Gastroesophageal sphincter (tissue), 3 donors: ENCODE results near the gene RFX4.

Source experiments
- CTCF ChIP-seq, 4 experiments: fragments of 200-600 bp in 2 of 4; fragments of 450-650 bp in 2 of 4; sonication (generic) in 1 of 4; IDR thresholded peaks; one replicate each; pipeline ENCODE4 v1.5.1; 2017 to 2019; ENCODE audit warnings: antibody characterized with exemption in 4 of 4, mild to moderate bottlenecking in 2 of 4, moderate library complexity in 2 of 4
- EP300 ChIP-seq: sonication (generic); formaldehyde crosslinking; IDR thresholded peaks from one replicate; pipeline ENCODE4 v1.6.1; 2017; ENCODE audit warnings: antibody characterized with exemption, mild to moderate bottlenecking
- POLR2A ChIP-seq, 2 donors: fragments of 450-650 bp; IDR thresholded peaks; one replicate each; pipeline ENCODE4 v1.6.1; 2017; ENCODE audit warnings: antibody characterized with exemption in 2 of 2, mild to moderate bottlenecking in 2 of 2, moderate library complexity in 1 of 2

GRCh38 chr12:106647793-106648514 lies 65.2 kb downstream of the RFX4 start:
- TF ChIP-seq CTCF (IDR thresholded peaks at IDR 0.05), result no peak
- TF ChIP-seq POLR2A (IDR thresholded peaks at IDR 0.05), result no peak
- no peak for TF ChIP-seq EP300
